HUES6 (cell line): ENCODE data around the gene PHOX2A.
"Not testable (repeated sequence)": the region's sequence is repeated elsewhere in the genome, so short reads cannot be mapped to it uniquely, and the experiment has no call there.

Experiments
- H3K27ac ChIP-seq: 2 replicates; pipeline ENCODE4 v1.7.0; 2013; ENCODE audit warnings: low read depth, mild to moderate bottlenecking, low read length, inconsistent platforms
- H3K27me3 ChIP-seq: 2 replicates; pipeline ENCODE4 v1.6.1; 2013; ENCODE audit warnings: low read length; ENCODE audit not compliant: control insufficient read depth, insufficient read depth
- H3K36me3 ChIP-seq: 2 replicates; pipeline ENCODE4 v1.6.1; 2013; ENCODE audit warnings: low read length; ENCODE audit not compliant: control insufficient read depth, insufficient read depth
- H3K4me1 ChIP-seq: 2 replicates; pipeline ENCODE4 v1.6.1; 2013; ENCODE audit warnings: low read length; ENCODE audit not compliant: control insufficient read depth, insufficient read depth
- H3K4me3 ChIP-seq: 2 replicates; pipeline ENCODE4 v1.5.1; 2013; ENCODE audit warnings: low read depth, low read length
- H3K9ac ChIP-seq: one replicate; pipeline ENCODE4 v1.6.1; 2013; ENCODE audit warnings: mild to moderate bottlenecking, low read length
- H3K9me3 ChIP-seq: 2 replicates; pipeline ENCODE4 v1.6.1; 2013; ENCODE audit warnings: low read depth, low read length; ENCODE audit not compliant: control insufficient read depth, insufficient read depth

Gene PHOX2A

GRCh38 chr11:72244060-72244360 is at the start of gene PHOX2A:
Gene PHOX2A, minus strand, starts transcription at chr11:72244176. Its CDS starts 172 bp downstream, at chr11:72244004.
- Histone ChIP-seq H3K9me3 (no peaks in the 10 kb centered on the region), H3K36me3 (no peaks in the 10 kb centered on the region), H3K27me3 (peaks cover 96% of the 10 kb centered on the region), H3K4me1 (peaks cover 29% of the 10 kb centered on the region), H3K9ac (no peak within 1 kb of the TSS), H3K4me3 (peak within 1 kb of the TSS; percentile 67), H3K27ac (no peak within 1 kb of the TSS)

GRCh38 chr11:72293391-72293790 is 49.4 kb upstream of the PHOX2A start:
- peaks cover 37% of the 10 kb centered on the region for H3K36me3 ChIP-seq
- H3K4me3 ChIP-seq: no peak overlapping the region

GRCh38 chr11:72292106-72292785 is 48.3 kb upstream of the PHOX2A start:
- no peak overlapping the region for H3K9ac ChIP-seq
- H3K27ac ChIP-seq: no peak overlapping the region
- H3K4me1 ChIP-seq: no peaks in the 10 kb centered on the region
- H3K4me3 ChIP-seq: no peak overlapping the region
- no peaks in the 10 kb centered on the region for H3K27me3 ChIP-seq
- H3K9me3 ChIP-seq: no peaks in the 10 kb centered on the region
- H3K36me3 ChIP-seq: peaks cover 34% of the 10 kb centered on the region

More at GRCh38 chr11:72293391-72293790, 49.4 kb upstream of the PHOX2A start:
- H3K4me1 ChIP-seq: no peaks in the 10 kb centered on the region
- H3K27me3 ChIP-seq: no peaks in the 10 kb centered on the region
- no peak overlapping the region for H3K27ac ChIP-seq
- H3K9ac ChIP-seq: no peak overlapping the region
- H3K9me3 ChIP-seq: no peaks in the 10 kb centered on the region

- H3K27me3 ChIP-seq, H3K4me3 ChIP-seq, H3K4me1 ChIP-seq, H3K27ac ChIP-seq, H3K9ac ChIP-seq, H3K9me3 ChIP-seq: not testable (repeated sequence)
- peaks cover 20% of the 10 kb centered on the region for H3K36me3 ChIP-seq
These were observed 46.8 kb upstream of the PHOX2A start for GRCh38 chr11:72290741-72291140.

- Histone ChIP-seq H3K4me1 (no peaks in the 10 kb centered on the region), H3K36me3 (no peaks in the 10 kb centered on the region), H3K4me3 (no peak overlapping the region), H3K27ac (no peak overlapping the region), H3K27me3 (0 out of 2 replicates have a peak, but pooled peaks cover 3% of the 10 kb centered on the region), H3K9ac (no peak overlapping the region), H3K9me3 (no peaks in the 10 kb centered on the region)
These were observed 43.3 kb upstream of the PHOX2A start for GRCh38 chr11:72287293-72287692.

- H3K27me3 ChIP-seq: 0 out of 2 replicates have a peak, but pooled peaks cover 3% of the 10 kb centered on the region
- no peak overlapping the region for H3K27ac ChIP-seq
- H3K4me1 ChIP-seq: no peaks in the 10 kb centered on the region
- H3K9ac ChIP-seq: no peak overlapping the region
- no peaks in the 10 kb centered on the region for H3K36me3 ChIP-seq
- H3K9me3 ChIP-seq: no peaks in the 10 kb centered on the region
- no peak overlapping the region for H3K4me3 ChIP-seq
These were observed 40.0 kb upstream of the PHOX2A start for GRCh38 chr11:72283947-72284346.

GRCh38 chr11:72280726-72281315 is 36.8 kb upstream of the PHOX2A start:
- H3K4me1 ChIP-seq: no peaks in the 10 kb centered on the region
- H3K27me3 ChIP-seq: 0 out of 2 replicates have a peak, but pooled peaks cover 3% of the 10 kb centered on the region
- no peaks in the 10 kb centered on the region for H3K9me3 ChIP-seq
- no peaks in the 10 kb centered on the region for H3K36me3 ChIP-seq
- H3K27ac ChIP-seq: no peak overlapping the region
- no peak overlapping the region for H3K9ac ChIP-seq
- H3K4me3 ChIP-seq: no peak overlapping the region

GRCh38 chr11:72280037-72280436 is 36.1 kb upstream of the PHOX2A start:
- Histone ChIP-seq H3K4me1 (no peaks in the 10 kb centered on the region), H3K4me3 (no peak overlapping the region), H3K36me3 (no peaks in the 10 kb centered on the region), H3K9ac (no peak overlapping the region), H3K27ac (no peak overlapping the region), H3K27me3 (0 out of 2 replicates have a peak, but pooled peaks cover 3% of the 10 kb centered on the region), H3K9me3 (no peaks in the 10 kb centered on the region)

GRCh38 chr11:72278905-72279304 is 34.9 kb upstream of the PHOX2A start:
- no peaks in the 10 kb centered on the region for H3K9me3 ChIP-seq
- 0 out of 2 replicates have a peak, but pooled peaks cover 3% of the 10 kb centered on the region for H3K27me3 ChIP-seq
- H3K27ac ChIP-seq: no peak overlapping the region
- no peaks in the 10 kb centered on the region for H3K4me1 ChIP-seq
- H3K9ac ChIP-seq: no peak overlapping the region
- no peak overlapping the region for H3K4me3 ChIP-seq
- H3K36me3 ChIP-seq: no peaks in the 10 kb centered on the region

GRCh38 chr11:72274435-72274834 is 30.5 kb upstream of the PHOX2A start:
- no peaks in the 10 kb centered on the region for H3K36me3 ChIP-seq
- H3K9me3 ChIP-seq: no peaks in the 10 kb centered on the region
- no peak overlapping the region for H3K9ac ChIP-seq
- no peak overlapping the region for H3K4me3 ChIP-seq
- no peaks in the 10 kb centered on the region for H3K4me1 ChIP-seq
- no peak overlapping the region for H3K27ac ChIP-seq
- no peaks in the 10 kb centered on the region for H3K27me3 ChIP-seq

- H3K36me3 ChIP-seq: no peaks in the 10 kb centered on the region
- H3K4me3 ChIP-seq: no peak overlapping the region
- no peaks in the 10 kb centered on the region for H3K27me3 ChIP-seq
- no peaks in the 10 kb centered on the region for H3K9me3 ChIP-seq
- no peak overlapping the region for H3K9ac ChIP-seq
- no peaks in the 10 kb centered on the region for H3K4me1 ChIP-seq
- no peak overlapping the region for H3K27ac ChIP-seq
These were observed 28.0 kb upstream of the PHOX2A start for GRCh38 chr11:72271980-72272379.
